HG03575 (cell line): ENCODE data around the gene BAZ1B.
"Not testable (repeated sequence)": the region's sequence is repeated elsewhere in the genome, so short reads cannot be mapped to it uniquely, and the experiment has no call there.

ENCODE experiments used
- ATAC-seq: cut with Tn5 transposase; IDR thresholded peaks from one replicate; pipeline ENCODE4 v1.9.1; 2021; ENCODE audit not compliant: unreplicated experiment, insufficient number of reproducible peaks, low FRiP score; ENCODE audit errors: extremely low read depth

The BAZ1B gene

GRCh38 chr7:73541722-73542121 lies 19.6 kb upstream of the BAZ1B start:
- ATAC-seq, result no peak

GRCh38 chr7:73539709-73540108 lies 17.6 kb upstream of the BAZ1B start:
- no peak for ATAC-seq

GRCh38 chr7:73538510-73538909 lies 16.4 kb upstream of the BAZ1B start:
- not testable (repeated sequence) for ATAC-seq

- no peak for ATAC-seq
Measured at GRCh38 chr7:73537051-73537450, 15.0 kb upstream of the BAZ1B start.

DNA sequence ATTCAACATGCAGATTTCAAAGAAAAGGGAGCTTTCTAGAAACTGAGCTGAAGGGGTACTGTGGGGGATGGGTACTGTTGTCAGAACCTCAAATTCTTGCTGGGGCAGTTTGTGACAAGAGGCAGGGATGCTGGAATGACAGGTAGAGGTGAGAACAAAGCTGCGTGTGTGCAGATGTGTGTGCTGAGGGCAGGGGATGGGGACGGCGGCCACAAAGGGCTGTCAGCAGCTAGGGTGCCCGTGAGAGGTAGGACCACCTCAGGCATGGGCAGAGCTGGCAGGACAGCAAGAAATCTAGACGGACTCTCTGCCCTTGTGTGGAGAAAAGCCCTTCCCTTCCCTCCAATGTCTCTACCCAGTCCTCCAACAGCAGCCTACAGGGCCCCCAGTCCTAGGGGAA lies 14.4 kb upstream of the BAZ1B start:
- no peak for ATAC-seq

- ATAC-seq, result not testable (repeated sequence)
Measured at GRCh38 chr7:73535918-73536317, 13.8 kb upstream of the BAZ1B start.

GRCh38 chr7:73533742-73534141 lies 11.6 kb upstream of the BAZ1B start:
- ATAC-seq, result no peak

- no peak for ATAC-seq
Measured at GRCh38 chr7:73532224-73532623, 10.1 kb upstream of the BAZ1B start.

GRCh38 chr7:73530800-73531199 lies 8.7 kb upstream of the BAZ1B start:
- no peak for ATAC-seq

DNA sequence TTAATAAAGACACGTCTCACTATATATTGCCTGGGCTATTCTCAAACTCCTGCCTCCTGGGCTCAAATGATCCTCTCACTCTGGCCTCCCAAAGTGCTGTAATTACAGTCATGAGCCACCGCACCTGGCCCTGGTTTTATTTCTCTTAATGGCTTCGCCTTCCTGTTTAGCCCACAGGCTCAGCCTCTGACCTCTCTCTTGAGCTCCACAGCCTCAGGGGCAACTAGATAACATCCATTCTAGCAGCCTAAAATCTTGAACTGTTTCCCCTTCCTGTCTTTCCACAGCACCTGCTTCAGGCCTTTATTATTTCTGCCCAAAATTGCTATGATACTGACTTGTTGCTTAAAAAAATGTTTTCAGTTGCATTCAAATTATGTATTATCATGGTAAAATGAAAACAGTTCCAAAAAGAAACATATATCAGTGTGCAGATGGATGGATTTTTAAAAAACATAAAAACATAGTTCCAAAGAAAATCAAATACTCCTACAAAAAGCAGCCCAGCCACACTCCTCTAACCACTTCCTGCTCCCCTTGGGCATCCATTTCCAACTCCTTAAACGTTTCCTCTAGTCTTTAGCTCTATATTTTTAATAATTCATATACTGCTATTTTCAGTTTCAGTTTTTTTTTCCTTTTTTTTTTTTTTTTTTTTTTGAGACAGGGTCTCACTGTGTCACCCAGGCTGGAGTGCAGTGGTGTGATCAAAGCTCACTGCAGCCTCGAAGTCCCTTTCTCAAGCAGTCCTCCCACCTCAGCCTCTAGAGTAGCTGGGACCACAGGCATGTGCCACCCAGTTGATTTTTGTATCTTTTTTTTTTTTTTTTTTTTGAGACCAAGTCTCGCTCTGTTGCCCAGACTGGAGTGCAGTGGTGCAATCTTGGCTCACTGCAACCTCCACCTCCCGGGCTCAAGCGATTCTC lies 5.1 kb upstream of the BAZ1B start:
- ATAC-seq, result no peak

DNA sequence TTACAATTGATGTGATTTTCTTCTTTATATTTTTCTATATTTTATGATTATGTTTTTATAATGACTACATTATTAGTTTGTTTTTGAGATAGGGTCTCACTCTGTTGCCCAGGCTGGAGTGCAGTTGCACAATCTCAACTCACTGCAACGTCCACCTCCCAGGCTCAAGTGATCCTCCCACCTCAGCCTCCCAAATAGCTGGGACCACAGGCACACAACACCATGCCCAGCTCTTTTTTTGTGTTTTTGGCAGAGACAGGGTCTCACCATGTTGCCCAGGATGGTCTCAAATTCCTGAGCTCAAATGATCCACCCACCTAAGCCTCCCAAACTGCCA lies 4.0 kb upstream of the BAZ1B start:
- not testable (repeated sequence) for ATAC-seq

DNA sequence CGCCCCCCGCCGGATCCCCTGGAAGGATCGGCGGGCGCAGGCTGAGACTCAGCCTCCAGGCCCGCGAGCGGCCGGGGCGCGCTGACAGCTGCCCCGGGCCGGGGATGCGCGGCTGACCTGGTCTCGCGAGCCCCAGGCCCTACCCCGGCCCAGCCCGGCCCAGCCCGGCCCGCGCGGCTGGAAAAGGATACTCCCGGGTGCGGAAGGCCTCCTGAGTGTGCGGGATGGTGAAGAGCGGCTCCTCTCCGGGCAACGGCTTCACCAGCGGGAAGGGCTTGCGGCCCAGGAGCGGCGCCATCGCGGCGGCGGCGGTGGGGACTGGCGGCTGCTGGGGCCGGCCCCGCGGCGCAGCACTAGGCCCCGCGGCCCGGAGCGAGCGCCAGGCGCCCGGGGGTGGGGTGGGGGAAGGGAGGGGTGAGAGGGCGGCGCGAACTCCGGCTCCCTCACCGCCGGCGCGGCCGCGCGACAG lies 423 bp downstream of the BAZ1B start:
- no peak for ATAC-seq

DNA sequence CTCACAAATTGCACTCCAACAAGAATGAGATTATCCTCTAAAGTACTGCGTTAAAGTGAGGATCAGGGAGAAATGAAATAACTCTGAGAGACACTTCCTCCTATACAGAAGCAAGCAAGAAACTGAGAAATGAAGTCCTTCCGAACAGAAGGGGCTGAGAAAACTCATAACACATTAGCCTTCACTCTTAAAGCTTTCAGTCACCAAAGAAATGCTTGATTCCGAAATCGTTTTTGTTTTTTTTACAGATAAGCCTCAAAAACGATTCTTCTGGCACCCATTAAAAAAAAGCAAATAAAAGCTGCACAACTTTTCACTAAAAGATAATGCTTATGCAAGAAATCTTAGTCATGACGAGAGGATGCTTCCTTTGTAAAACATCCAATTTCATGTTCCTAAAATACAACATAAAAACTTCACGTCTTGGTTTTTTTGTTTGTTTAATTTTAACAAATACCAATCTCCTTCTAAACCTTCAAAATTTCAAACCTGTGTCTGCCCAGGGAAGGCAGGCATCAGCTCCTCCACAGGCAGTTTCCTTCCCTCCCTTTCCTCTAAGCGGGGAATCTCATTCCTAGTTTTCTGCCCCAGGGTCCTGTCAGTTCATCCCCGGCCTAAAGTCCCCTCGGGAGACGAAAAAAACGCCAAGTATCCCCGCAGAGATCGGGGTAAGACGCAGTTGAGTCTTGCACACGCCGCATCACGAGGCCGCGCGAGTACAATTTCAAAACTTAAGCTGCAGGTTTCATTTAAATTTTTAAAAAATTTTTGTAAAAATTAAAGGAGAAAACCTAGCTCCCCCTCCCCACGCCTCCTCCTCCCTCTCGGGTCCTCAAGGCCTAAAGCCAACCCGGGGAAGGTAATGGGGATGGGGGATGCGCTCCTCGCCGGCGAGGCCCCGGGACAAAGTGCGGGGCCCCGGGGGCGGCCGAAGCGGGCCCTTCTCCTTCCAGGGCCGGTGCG lies 1.1 kb downstream of the BAZ1B start:
- no peak for ATAC-seq

- ATAC-seq, result no peak
Measured at GRCh38 chr7:73519867-73520672, 2.0 kb downstream of the BAZ1B start.

GRCh38 chr7:73518470-73518869 lies 3.6 kb downstream of the BAZ1B start:
- ATAC-seq, result no peak

GRCh38 chr7:73517241-73517995 lies 4.7 kb downstream of the BAZ1B start:
- no peak for ATAC-seq

- no peak for ATAC-seq
Measured at GRCh38 chr7:73515178-73515577, 6.9 kb downstream of the BAZ1B start.

- ATAC-seq, result no peak
Measured at GRCh38 chr7:73512018-73512780, 9.9 kb downstream of the BAZ1B start.
